GM19238 (cell line): ENCODE results near the gene CTBP2.

ENCODE experiments used
- DNase-seq: peaks from one replicate; pipeline ENCODE4 v3.0.0; 2011; ENCODE audit warnings: low spot score; ENCODE audit not compliant: insufficient read length

Gene CTBP2

DNA sequence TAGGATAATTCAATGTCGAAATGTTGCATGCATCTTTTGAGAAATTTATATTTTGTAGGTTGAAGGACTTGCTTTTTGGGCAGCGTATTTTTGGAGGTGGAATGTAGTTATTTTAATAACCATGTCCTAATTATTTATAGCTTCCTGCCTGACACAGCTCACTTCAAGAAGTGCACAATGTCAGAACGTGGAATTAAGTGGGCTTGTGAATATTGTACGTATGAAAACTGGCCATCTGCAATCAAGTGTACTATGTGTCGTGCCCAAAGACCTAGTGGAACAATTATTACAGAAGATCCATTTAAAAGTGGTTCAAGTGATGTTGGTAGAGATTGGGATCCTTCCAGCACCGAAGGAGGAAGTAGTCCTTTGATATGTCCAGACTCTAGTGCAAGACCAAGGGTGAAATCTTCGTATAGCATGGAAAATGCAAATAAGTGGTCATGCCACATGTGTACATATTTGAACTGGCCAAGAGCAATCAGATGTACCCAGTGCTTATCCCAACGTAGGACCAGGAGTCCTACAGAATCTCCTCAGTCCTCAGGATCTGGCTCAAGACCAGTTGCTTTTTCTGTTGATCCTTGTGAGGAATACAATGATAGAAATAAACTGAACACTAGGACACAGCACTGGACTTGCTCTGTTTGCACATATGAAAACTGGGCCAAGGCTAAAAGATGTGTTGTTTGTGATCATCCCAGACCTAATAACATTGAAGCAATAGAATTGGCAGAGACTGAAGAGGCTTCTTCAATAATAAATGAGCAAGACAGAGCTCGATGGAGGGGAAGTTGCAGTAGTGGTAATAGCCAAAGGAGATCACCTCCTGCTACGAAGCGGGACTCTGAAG is 217.8 kb downstream of the CTBP2 start:
- no peak for DNase-seq

DNA sequence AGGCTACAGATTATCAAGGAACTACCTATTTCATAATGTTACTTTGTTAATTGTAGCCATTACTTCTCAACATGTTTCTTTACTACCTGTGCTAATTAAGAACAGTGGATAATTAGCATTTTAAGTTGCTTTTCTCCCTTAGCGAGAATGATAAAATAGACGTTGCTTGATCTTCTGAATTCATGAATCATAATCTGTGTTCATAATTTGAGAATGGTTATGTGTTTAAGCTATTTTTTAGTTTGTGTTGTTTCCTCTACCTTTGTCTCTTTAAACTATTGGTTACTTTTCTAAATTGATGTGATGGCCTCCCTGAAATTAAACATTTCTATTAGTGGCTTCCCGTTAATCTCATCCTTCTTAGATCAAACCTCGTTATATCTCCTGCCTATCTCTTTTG is 218.5 kb downstream of the CTBP2 start, which contains the start of gene ZRANB1:
Gene ZRANB1, plus strand, starts transcription at position 301 of the 400 bp plus-strand sequence. CDS start 371 bp downstream, outside the sequence.
- no peak for DNase-seq

DNA sequence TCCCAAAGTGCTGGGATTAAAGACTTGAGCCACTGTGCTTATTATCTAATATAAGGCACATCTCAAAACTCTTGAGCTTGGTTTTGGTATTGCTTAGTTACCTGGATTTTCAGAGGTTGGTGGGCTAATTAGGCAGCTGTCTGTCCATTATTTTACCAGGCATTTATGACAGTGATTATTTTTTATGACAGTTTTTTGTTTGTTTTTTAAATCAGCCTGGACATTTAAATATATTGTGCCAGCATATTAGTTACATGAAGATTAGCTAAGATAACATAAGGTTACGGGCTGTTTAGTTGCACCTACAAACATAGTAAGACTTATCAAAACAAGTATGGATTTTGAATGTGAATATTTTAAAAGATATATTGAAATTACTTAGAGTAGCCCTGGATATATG is 221.1 kb downstream of the CTBP2 start:
- DNase-seq = no peak

DNA sequence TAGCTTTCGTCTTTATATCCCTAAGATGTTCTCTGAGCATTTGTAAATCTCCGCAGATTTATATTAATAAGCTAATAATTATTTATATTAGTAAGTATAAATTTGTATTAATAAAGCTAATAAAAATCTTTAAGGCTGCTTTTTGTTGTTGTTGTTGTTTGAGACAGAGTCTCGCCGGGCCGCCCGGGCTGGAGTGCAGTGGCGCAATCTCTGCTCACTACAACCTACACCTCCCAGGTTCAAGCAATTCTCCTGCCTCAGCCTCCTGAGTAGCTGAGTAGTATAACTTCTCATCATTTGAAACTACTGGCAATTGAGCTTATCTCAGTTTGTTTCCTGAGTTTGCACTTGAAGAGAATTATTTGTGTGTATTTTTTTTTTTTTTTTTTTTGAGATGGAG is 223.6 kb downstream of the CTBP2 start:
- no peak for DNase-seq

DNA sequence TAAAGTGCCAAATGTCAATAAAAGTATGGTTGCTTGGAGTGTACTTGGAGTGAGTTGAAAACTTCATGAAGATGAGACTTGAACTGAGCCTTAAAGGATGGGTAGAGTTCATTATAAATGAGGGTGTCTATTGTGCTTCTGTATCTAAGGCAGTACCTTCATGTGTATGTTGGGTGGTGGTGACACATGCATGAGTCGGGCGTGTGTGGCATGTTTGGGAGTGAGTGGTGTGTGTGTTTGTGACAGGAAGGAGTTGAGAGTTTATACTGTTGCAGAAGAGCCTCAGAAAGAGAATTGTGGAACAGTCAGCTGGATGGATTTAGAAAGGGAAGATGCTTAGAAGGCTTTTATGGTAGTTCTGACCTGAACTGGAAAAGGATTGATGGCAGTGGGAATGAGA is 224.4 kb downstream of the CTBP2 start:
- DNase-seq = no peak
